ENCODE data around the gene SMIM23. TPM values are rescaled to one million over a fixed set of nuclear protein-coding genes. Genes with fewer than 3 reads are reported as not detected.

The SMIM23 gene
- total and polyA plus RNA-seq, 2 of the 13 experiments (the other 11 are each of a cell fraction or from before 2014, with no cell fraction given) = not detected

- TF ChIP-seq ZBTB40 (IDR thresholded peaks at IDR 0.05) (no peak), ZBTB40 (CRISPR knock-in tag; IDR thresholded peaks at IDR 0.05) (no peak)
Observed at GRCh38 chr5:171821286-171821685, 35.7 kb downstream of the SMIM23 start (continued).

GRCh38 chr5:171823269-171823668, 37.7 kb downstream of the SMIM23 start:
- DNase-seq (ENCODE audit: low spot score) (no peak), ATAC-seq (no peak; the same call in 2 of the 3 replicates), FAIRE-seq (no peak)
- in situ Hi-C loops (cut with HindIII; ENCODE audit: extremely low pct_ligation_motif_present, low pct_unique_long_range_greater_than_20kb) (no loop called here), intact Hi-C loops (cut with micrococcal nuclease; ENCODE audit: unreplicated experiment) (no loop called here)
- Histone ChIP-seq H3K4me2 (ENCODE audit: low read depth, low read length) (no peak overlapping the region), H3K9me3 (ENCODE audit: low read length) (no peaks in the 10 kb centered on the region), H3K36me3 (replicated peaks in 1 of 2; ENCODE audit: control insufficient read depth in 1 of 2, insufficient read depth in 2 of 2, low read length in 2 of 2) (no peaks in the 10 kb centered on the region), H3K4me1 (ENCODE audit: insufficient read depth, low read length) (no peaks in the 10 kb centered on the region), H4K20me1 (ENCODE audit: insufficient read depth, low read length) (no peaks in the 10 kb centered on the region), H3K27ac (ENCODE audit: extremely low read length, insufficient read depth, low read length) (no peak overlapping the region), H3K27me3 (ENCODE audit: control insufficient read depth in 1 of 2, insufficient read depth in 2 of 2, low read length in 2 of 2) (peaks cover 0 to 3% of the 10 kb centered on the region in 2 experiments; a peak in 1 of 5 replicates), H3K4me3 (replicated peaks in 1 of 3; ENCODE audit: insufficient read depth in 1 of 3, low read depth in 2 of 3, low read length in 3 of 3) (no peak overlapping the region), H2AFZ (ENCODE audit: low read length) (no peak overlapping the region), H3K79me2 (ENCODE audit: insufficient read depth, low read length) (no peaks in the 10 kb centered on the region), H3K9ac (ENCODE audit: insufficient read depth, low read depth, low read length) (no peak overlapping the region)
- ChIA-PET POLR2A (no interaction called here), CTCF (ENCODE audit: low intra/inter-chr PET ratio, low total read pairs) (no interaction called here)
- BruUV-seq (replicated peaks) = no TSS peak
- WGBS (ENCODE audit: low lambda C conversion rate) = 12% methylated on average over 5 of the region's 5 CpGs
- TF ChIP-seq GRHL1 (CRISPR knock-in tag; conservative IDR thresholded peaks at IDR 0.05) (no peak), STAG1 (CRISPR knock-in tag; IDR thresholded peaks at IDR 0.05) (no peak), FOXA1 (IDR thresholded peaks at IDR 0.05) (no peak), FOXA1 (CRISPR knock-in tag; IDR thresholded peaks at IDR 0.05) (no peak), ZNF530 (CRISPR knock-in tag; IDR thresholded peaks at IDR 0.05; ENCODE audit: low read depth) (no peak), ZBTB25 (CRISPR knock-in tag; IDR thresholded peaks at IDR 0.05) (no peak), ZNF33A (CRISPR knock-in tag; IDR thresholded peaks at IDR 0.05; ENCODE audit: borderline replicate concordance) (no peak), GPN1 (CRISPR knock-in tag; IDR thresholded peaks at IDR 0.05; ENCODE audit: borderline replicate concordance) (no peak), PAF1 (CRISPR knock-in tag; IDR thresholded peaks at IDR 0.05) (no peak), ZEB1 (IDR thresholded peaks at IDR 0.05; ENCODE audit: insufficient replicate concordance, low read depth) (no peak), ELF4 (CRISPR knock-in tag; IDR thresholded peaks at IDR 0.05; ENCODE audit: borderline replicate concordance) (no peak)
